Right renal cortex interstitium (tissue), 3 donors: ENCODE measurements around the gene SEC14L1. TPM values are rescaled to one million over a fixed set of nuclear protein-coding genes. Genes with fewer than 3 reads are reported as not detected.
"Not testable (repeated sequence)": the region's sequence is repeated elsewhere in the genome, so short reads cannot be mapped to it uniquely, and the experiment has no call there.

Experiments
- DNase-seq, 3 donors: peaks; one replicate each; pipeline ENCODE4 v3.0.0-alpha.2; 2013; ENCODE audit warnings: low read depth in 3 of 3, low spot score in 2 of 3
- polyA plus RNA-seq, 3 donors: library from polyadenylated mRNA; unstranded; fragments of 120-200 nt; gene quantifications; one replicate each; pipeline ENCODE4 v1.2.1, GENCODE V29; 2013; ENCODE audit not compliant: insufficient read length in 3 of 3

SEC14L1 gene
- polyA plus RNA-seq, 3 donors, result 92.5 to 101 (median 97.3) TPM

- DNase-seq, result no peak
Measured at GRCh38 chr17:77230436-77230830, 89.7 kb downstream of the SEC14L1 start.

- DNase-seq, result no peak
Measured at GRCh38 chr17:77231076-77231871, 90.5 kb downstream of the SEC14L1 start.

GRCh38 chr17:77233127-77233526 is 92.4 kb downstream of the SEC14L1 start:
- DNase-seq, result no peak

- DNase-seq, result no peak
Measured at GRCh38 chr17:77233635-77234334, 93.0 kb downstream of the SEC14L1 start.

GRCh38 chr17:77234695-77235094 is 93.9 kb downstream of the SEC14L1 start:
- DNase-seq, result no peak

- DNase-seq, result no peak
Measured at GRCh38 chr17:77235370-77235941, 94.7 kb downstream of the SEC14L1 start.

- no peak for DNase-seq
Measured at GRCh38 chr17:77237232-77238008, 96.7 kb downstream of the SEC14L1 start.

- DNase-seq, result no peak
Measured at GRCh38 chr17:77240976-77241375, 100.2 kb downstream of the SEC14L1 start.

- DNase-seq, result no peak
Measured at GRCh38 chr17:77242118-77242851, 101.5 kb downstream of the SEC14L1 start.

- no peak for DNase-seq
Measured at GRCh38 chr17:77245162-77245926, 104.6 kb downstream of the SEC14L1 start.

GRCh38 chr17:77246110-77247047 is 105.6 kb downstream of the SEC14L1 start:
- no peak for DNase-seq

GRCh38 chr17:77247048-77247541 is 106.3 kb downstream of the SEC14L1 start:
- DNase-seq, result peak; percentile 60 to 76 (median 67)

- no peak for DNase-seq
Measured at GRCh38 chr17:77247609-77248008, 106.8 kb downstream of the SEC14L1 start.

GRCh38 chr17:77248216-77249114 is 107.7 kb downstream of the SEC14L1 start:
- DNase-seq, result no peak

GRCh38 chr17:77251622-77252183 is 110.9 kb downstream of the SEC14L1 start:
- no peak for DNase-seq

- DNase-seq, result not testable (repeated sequence)
Measured at GRCh38 chr17:77252306-77252705, 111.5 kb downstream of the SEC14L1 start.

GRCh38 chr17:77253611-77254051 is 112.9 kb downstream of the SEC14L1 start:
- no peak for DNase-seq
